CD4-positive, alpha-beta T cell (primary cell): ENCODE results near the gene PGBD4. TPM values are rescaled to one million over a fixed set of nuclear protein-coding genes. Genes with fewer than 3 reads are reported as not detected.

ENCODE experiments used
- ATAC-seq: fragments of 200-7000 bp; cut with Tn5 transposase; one replicate; pipeline ENCODE4 v1.10.0; 2022; ENCODE audit warnings: mild to moderate bottlenecking; ENCODE audit not compliant: poor library complexity
- CTCF ChIA-PET: fragments of 350-600 bp; sonication (Branson Sonifier 250); formaldehyde crosslinking; loops from one replicate; lab custom pipeline; 2021; ENCODE audit warnings: antibody characterized with exemption, inconsistent platforms; lab: Charles Lee
- POLR2A ChIA-PET: fragments of 350-600 bp; sonication (Branson Sonifier 250); formaldehyde crosslinking; loops from one replicate; lab custom pipeline; 2021; ENCODE audit warnings: antibody characterized with exemption, inconsistent platforms; lab: Charles Lee
- DNase-seq, 14 experiments: peaks; one replicate each; pipeline ENCODE4 v3.0.0-alpha.2; 2013 to 2020; ENCODE audit warnings: mixed read lengths in 2 of 14
- H3K27ac ChIP-seq, 2 donors: one replicate each; pipeline versions ENCODE4 v1.5.1 to v1.7.0; 2013; ENCODE audit warnings: low read length in 2 of 2, low read depth in 1 of 2, mild to moderate bottlenecking in 1 of 2
- H3K27me3 ChIP-seq, 2 experiments: 1 replicate in 1 of 2; 2 replicates in 1 of 2; pipeline versions ENCODE4 v1.6.1 to v1.7.0; 2013; ENCODE audit warnings: low read length in 2 of 2, control low read depth in 1 of 2, mild to moderate bottlenecking in 1 of 2, moderate library complexity in 1 of 2; ENCODE audit not compliant: insufficient read depth in 2 of 2, control insufficient read depth in 1 of 2
- H3K36me3 ChIP-seq: one replicate; pipeline ENCODE4 v1.6.1; 2013; ENCODE audit warnings: low read length, control low read depth; ENCODE audit not compliant: insufficient read depth
- H3K4me1 ChIP-seq: one replicate; pipeline ENCODE4 v1.6.1; 2013; ENCODE audit warnings: low read length, control low read depth; ENCODE audit not compliant: insufficient read depth
- H3K4me3 ChIP-seq: one replicate; pipeline ENCODE4 v1.5.1; 2013; ENCODE audit warnings: mild to moderate bottlenecking, low read length, moderate library complexity
- H3K9me3 ChIP-seq, 2 experiments: 1 replicate in 1 of 2; 2 replicates in 1 of 2; pipeline versions ENCODE4 v1.6.1 to v1.7.0; 2013; ENCODE audit warnings: low read length in 2 of 2, mild to moderate bottlenecking in 2 of 2, control low read depth in 1 of 2, moderate library complexity in 1 of 2; ENCODE audit not compliant: control insufficient read depth in 1 of 2, insufficient read depth in 1 of 2
- H3K27ac Mint-ChIP-seq: one replicate; pipeline ENCODE4 v1.8.0; 2020; ENCODE audit warnings: mixed read lengths
- H3K27me3 Mint-ChIP-seq: one replicate; pipeline ENCODE4 v1.8.0; 2021; ENCODE audit warnings: mixed read lengths
- H3K36me3 Mint-ChIP-seq: one replicate; pipeline ENCODE4 v1.8.0; 2021; ENCODE audit warnings: low read depth, mixed read lengths
- H3K4me1 Mint-ChIP-seq: one replicate; pipeline ENCODE4 v1.8.0; 2021; ENCODE audit warnings: low read depth, mixed read lengths
- H3K4me3 Mint-ChIP-seq: one replicate; pipeline ENCODE4 v1.8.0; 2020; ENCODE audit warnings: mild to moderate bottlenecking, mixed read lengths
- H3K9me3 Mint-ChIP-seq: one replicate; pipeline ENCODE4 v1.8.0; 2020; ENCODE audit warnings: mixed read lengths
- intact Hi-C, 2 experiments: fragments of 100-400 bp; cut with DNase I in 1 of 2; cut with micrococcal nuclease in 1 of 2; formaldehyde crosslinking; loops; one replicate each; pipeline versions ENCODE4 v1.15.1 to v1.9.0; 2023 to 2025; cut with DNase I, micrococcal nuclease
- total RNA-seq, 174 experiments: library from RNA in 2 of 174; stranded (reverse) in 2 of 174; gene quantifications; one replicate each; pipeline ENCODE4 v1.2.3 and lab custom pipeline; 2021 to 2026
- TF ChIP-seq, protein P1 (sequence below): fragments of 200-600 bp; IDR thresholded peaks from one replicate; pipeline ENCODE4 v1.8.0; 2022; ENCODE audit warnings: antibody characterized with exemption, mild to moderate bottlenecking

Gene PGBD4
- total RNA-seq, 2 experiments from 2014 or later, result 2.3 to 2.6 TPM

DNA sequence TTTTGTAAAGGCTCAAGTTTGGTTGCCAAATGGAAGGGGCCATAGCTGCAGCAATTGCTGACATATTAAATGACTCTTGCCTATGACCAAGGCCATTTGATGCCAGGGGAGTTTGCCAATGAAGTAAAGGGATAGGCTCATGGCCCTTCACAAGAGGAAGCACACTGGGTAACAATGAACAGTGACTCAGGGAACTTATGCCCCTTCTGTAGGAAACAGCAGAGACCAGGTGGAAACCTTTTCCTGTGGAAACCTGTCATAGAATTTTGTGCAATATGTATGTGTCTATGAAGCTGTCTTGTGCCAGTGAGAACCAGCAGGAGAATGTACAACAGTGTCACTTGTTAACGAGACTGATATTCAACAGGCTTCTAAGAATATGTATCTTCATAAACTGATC, 37.4 kb upstream of the PGBD4 start:
- no peak for ATAC-seq

DNA sequence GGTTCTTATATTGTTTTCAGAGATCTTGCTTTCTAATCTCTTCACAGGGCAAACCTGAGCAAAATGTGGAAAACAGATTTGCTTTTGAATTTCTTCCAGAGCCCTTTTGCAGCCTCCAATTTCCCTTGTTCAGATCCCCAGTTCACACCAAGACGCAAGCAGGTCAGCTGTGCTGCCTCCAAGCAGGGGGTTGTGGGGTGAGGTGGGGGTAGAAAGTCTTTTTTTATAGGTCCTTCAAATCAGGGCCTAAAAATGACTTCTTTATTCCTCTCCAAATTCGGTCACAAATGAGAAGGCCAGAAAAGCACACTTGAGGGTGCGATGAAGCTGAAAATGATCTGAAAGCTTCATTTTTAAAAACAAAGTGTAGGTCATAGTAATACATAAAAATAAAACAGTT, 36.6 kb upstream of the PGBD4 start:
- no peaks in the 10 kb centered on the region for H3K9me3 Mint-ChIP-seq
- Histone ChIP-seq H3K4me1 (no peaks in the 10 kb centered on the region), H3K27ac (no peak overlapping the region), H3K27me3 (no peaks in the 10 kb centered on the region), H3K9me3 (no peaks in the 10 kb centered on the region), H3K4me3 (no peak overlapping the region), H3K36me3 (no peaks in the 10 kb centered on the region)
- H3K27me3 Mint-ChIP-seq, result no peaks in the 10 kb centered on the region
- ChIA-PET CTCF (no interaction called here), POLR2A (interaction anchor here (1.0 kb wide), 1 partner anchor 302 kb away, joined by 3 read pairs; the partner anchor contains the start of gene LPCAT4)
- ATAC-seq (no peak), DNase-seq (no peak)
- intact Hi-C loops, result no loop called here
- TF ChIP-seq, protein P1, sequence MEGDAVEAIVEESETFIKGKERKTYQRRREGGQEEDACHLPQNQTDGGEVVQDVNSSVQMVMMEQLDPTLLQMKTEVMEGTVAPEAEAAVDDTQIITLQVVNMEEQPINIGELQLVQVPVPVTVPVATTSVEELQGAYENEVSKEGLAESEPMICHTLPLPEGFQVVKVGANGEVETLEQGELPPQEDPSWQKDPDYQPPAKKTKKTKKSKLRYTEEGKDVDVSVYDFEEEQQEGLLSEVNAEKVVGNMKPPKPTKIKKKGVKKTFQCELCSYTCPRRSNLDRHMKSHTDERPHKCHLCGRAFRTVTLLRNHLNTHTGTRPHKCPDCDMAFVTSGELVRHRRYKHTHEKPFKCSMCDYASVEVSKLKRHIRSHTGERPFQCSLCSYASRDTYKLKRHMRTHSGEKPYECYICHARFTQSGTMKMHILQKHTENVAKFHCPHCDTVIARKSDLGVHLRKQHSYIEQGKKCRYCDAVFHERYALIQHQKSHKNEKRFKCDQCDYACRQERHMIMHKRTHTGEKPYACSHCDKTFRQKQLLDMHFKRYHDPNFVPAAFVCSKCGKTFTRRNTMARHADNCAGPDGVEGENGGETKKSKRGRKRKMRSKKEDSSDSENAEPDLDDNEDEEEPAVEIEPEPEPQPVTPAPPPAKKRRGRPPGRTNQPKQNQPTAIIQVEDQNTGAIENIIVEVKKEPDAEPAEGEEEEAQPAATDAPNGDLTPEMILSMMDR, result no peak
- H3K36me3 Mint-ChIP-seq, result no peaks in the 10 kb centered on the region
- H3K4me1 Mint-ChIP-seq, result no peaks in the 10 kb centered on the region
- no peak overlapping the region for H3K27ac Mint-ChIP-seq
- H3K4me3 Mint-ChIP-seq, result no peak overlapping the region

More for the DNA sequence above, 37.4 kb upstream of the PGBD4 start:
- no peaks in the 10 kb centered on the region for H3K4me1 ChIP-seq
- Mint-ChIP-seq H3K4me3 (no peak overlapping the region), H3K27ac (no peak overlapping the region), H3K36me3 (no peaks in the 10 kb centered on the region), H3K27me3 (no peaks in the 10 kb centered on the region), H3K4me1 (no peaks in the 10 kb centered on the region), H3K9me3 (no peaks in the 10 kb centered on the region)
- no peak overlapping the region for H3K27ac ChIP-seq
- no peaks in the 10 kb centered on the region for H3K27me3 ChIP-seq
- no peaks in the 10 kb centered on the region for H3K36me3 ChIP-seq
- ChIA-PET POLR2A (no interaction called here), CTCF (no interaction called here)
- H3K9me3 ChIP-seq, result no peaks in the 10 kb centered on the region
- TF ChIP-seq, protein P1, result no peak
- no peak overlapping the region for H3K4me3 ChIP-seq
- DNase-seq, result no peak
- intact Hi-C loops, result no loop called here

GRCh38 chr15:34065941-34066340, 35.9 kb upstream of the PGBD4 start:
- Histone ChIP-seq H3K4me3 (no peak overlapping the region), H3K9me3 (no peaks in the 10 kb centered on the region), H3K4me1 (no peaks in the 10 kb centered on the region), H3K27ac (no peak overlapping the region), H3K27me3 (no peaks in the 10 kb centered on the region), H3K36me3 (no peaks in the 10 kb centered on the region)
- Mint-ChIP-seq H3K27me3 (no peaks in the 10 kb centered on the region), H3K9me3 (no peaks in the 10 kb centered on the region), H3K36me3 (no peaks in the 10 kb centered on the region), H3K27ac (no peak overlapping the region), H3K4me1 (no peaks in the 10 kb centered on the region), H3K4me3 (no peak overlapping the region)
- DNase-seq (no peak), ATAC-seq (no peak)
- CTCF ChIA-PET, result no interaction called here
- TF ChIP-seq, protein P1, result no peak
- POLR2A ChIA-PET, result interaction anchor here (1.0 kb wide), 1 partner anchor 301 kb away, joined by 3 read pairs; the partner anchor contains the start of gene LPCAT4
- intact Hi-C loops, result no loop called here
